Measurements from ENCODE around the gene ARRDC5.
"Not testable (repeated sequence)": the region's sequence is repeated elsewhere in the genome, so short reads cannot be mapped to it uniquely, and the experiment has no call there.

Gene ARRDC5

DNA sequence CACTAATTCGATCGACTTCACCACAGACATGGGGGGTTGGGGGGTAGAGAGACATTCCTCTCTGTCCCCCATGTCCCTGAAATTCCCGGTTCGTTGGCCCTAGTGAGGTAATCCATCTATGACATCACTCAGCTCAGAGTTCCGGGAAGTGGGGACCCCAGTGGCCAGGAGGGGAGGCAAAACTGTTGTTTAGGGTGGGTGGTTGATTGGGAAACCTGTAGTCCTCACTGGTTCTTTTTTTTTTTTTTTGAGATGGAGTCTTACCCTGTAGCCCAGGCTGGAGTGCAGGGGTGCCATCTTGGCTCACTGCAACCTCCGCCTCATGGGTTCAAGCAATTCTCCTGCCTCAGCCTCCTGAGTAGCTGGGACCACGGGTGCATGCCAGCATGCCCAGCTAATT lies at the start of gene ARRDC5:
Gene ARRDC5, minus strand, starts transcription at position 101 of the 400 bp plus-strand sequence. Its CDS starts 71 bp downstream, at position 30.
- Mint-ChIP-seq H3K27me3 (ENCODE audit: low read depth, poor library complexity) (peaks cover 25% of the 10 kb centered on the region), H3K9me3 (no peaks in the 10 kb centered on the region), H3K4me3 (no peak within 1 kb of the TSS), H3K36me3 (ENCODE audit: low read depth) (no peaks in the 10 kb centered on the region), H3K4me1 (peaks cover 13% of the 10 kb centered on the region), H3K27ac (peak within 1 kb of the TSS; percentile 69)
- TF ChIP-seq CTCF (IDR thresholded peaks at IDR 0.05): no peak
- no peak for DNase-seq

GRCh38 chr19:4951656-4952055 lies 49.0 kb upstream of the ARRDC5 start:
- Mint-ChIP-seq H3K4me3 (no peak overlapping the region), H3K9me3 (no peaks in the 10 kb centered on the region), H3K4me1 (no peaks in the 10 kb centered on the region), H3K36me3 (ENCODE audit: low read depth) (peaks cover 65% of the 10 kb centered on the region), H3K27me3 (ENCODE audit: low read depth, poor library complexity) (no peaks in the 10 kb centered on the region), H3K27ac (peak overlapping the region; percentile 83)
- no peak for TF ChIP-seq CTCF (IDR thresholded peaks at IDR 0.05)
- no peak for DNase-seq

- H3K4me1 Mint-ChIP-seq; H3K9me3 Mint-ChIP-seq; H3K27me3 Mint-ChIP-seq (ENCODE audit: low read depth, poor library complexity); H3K4me3 Mint-ChIP-seq; DNase-seq: not testable (repeated sequence)
- H3K36me3 Mint-ChIP-seq (ENCODE audit: low read depth): peaks cover 73% of the 10 kb centered on the region
- peak overlapping the region; percentile 29 for H3K27ac Mint-ChIP-seq
Measured at GRCh38 chr19:4950650-4951049, 48.0 kb upstream of the ARRDC5 start.

DNA sequence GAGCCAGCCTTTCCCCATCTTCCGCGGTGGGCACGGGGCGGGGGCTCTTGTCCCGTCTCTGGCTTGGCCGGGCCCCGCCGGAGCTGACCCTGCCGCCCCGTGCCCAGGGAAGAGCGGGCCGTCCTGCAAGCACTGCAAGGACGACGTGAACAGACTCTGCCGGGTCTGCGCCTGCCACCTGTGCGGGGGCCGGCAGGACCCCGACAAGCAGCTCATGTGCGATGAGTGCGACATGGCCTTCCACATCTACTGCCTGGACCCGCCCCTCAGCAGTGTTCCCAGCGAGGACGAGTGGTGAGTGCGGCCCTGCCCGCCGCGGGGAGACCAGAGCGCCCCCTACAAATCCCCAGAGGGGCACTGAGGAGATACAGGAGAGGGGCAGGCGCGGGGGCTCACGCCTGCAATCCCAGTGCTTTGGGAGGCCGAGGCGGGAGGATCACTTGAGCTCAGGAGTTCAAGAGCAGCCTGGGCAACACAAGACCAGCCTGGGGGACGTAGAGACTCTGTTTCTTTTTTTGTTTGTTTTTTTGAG lies 39.0 kb upstream of the ARRDC5 start:
- not testable (repeated sequence) for DNase-seq; H3K27ac Mint-ChIP-seq; H3K9me3 Mint-ChIP-seq; H3K4me3 Mint-ChIP-seq; H3K27me3 Mint-ChIP-seq (ENCODE audit: low read depth, poor library complexity); H3K4me1 Mint-ChIP-seq
- H3K36me3 Mint-ChIP-seq (ENCODE audit: low read depth): peaks cover 53% of the 10 kb centered on the region

- Mint-ChIP-seq H3K27ac (peak overlapping the region; percentile 72), H3K27me3 (ENCODE audit: low read depth, poor library complexity) (no peaks in the 10 kb centered on the region)
- TF ChIP-seq CTCF (IDR thresholded peaks at IDR 0.05): no peak
Measured at GRCh38 chr19:4939466-4939865, 36.8 kb upstream of the ARRDC5 start.

DNA sequence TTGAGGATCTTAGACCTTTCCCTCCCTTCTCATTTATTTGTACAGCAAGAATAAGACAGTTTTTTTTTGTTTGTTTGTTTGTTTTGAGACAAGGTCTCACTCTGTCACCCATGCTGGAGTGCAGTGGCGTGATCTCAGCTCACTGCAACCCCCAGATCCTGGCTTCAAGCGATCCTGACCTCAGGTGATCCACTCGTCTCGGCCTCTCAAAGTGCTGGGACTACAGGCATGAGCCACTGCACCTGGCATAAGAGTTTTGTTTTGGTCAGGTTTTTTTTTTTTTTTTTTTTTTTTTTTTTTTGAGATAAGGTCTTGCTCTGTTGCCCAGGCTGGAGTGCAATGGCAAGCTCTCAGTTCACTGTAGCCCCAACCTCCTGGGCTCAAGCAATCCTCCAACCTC lies 35.8 kb upstream of the ARRDC5 start:
- H3K9me3 Mint-ChIP-seq; H3K27me3 Mint-ChIP-seq (ENCODE audit: low read depth, poor library complexity); DNase-seq; H3K4me3 Mint-ChIP-seq; H3K4me1 Mint-ChIP-seq: not testable (repeated sequence)
- Mint-ChIP-seq H3K36me3 (ENCODE audit: low read depth) (peaks cover 66% of the 10 kb centered on the region), H3K27ac (peak overlapping the region; percentile 62)

More at GRCh38 chr19:4939466-4939865, 36.8 kb upstream of the ARRDC5 start:
- Mint-ChIP-seq H3K4me1 (peaks cover 8% of the 10 kb centered on the region), H3K36me3 (ENCODE audit: low read depth) (peaks cover 61% of the 10 kb centered on the region), H3K9me3 (no peaks in the 10 kb centered on the region), H3K4me3 (no peak overlapping the region)
- no peak for DNase-seq

DNA sequence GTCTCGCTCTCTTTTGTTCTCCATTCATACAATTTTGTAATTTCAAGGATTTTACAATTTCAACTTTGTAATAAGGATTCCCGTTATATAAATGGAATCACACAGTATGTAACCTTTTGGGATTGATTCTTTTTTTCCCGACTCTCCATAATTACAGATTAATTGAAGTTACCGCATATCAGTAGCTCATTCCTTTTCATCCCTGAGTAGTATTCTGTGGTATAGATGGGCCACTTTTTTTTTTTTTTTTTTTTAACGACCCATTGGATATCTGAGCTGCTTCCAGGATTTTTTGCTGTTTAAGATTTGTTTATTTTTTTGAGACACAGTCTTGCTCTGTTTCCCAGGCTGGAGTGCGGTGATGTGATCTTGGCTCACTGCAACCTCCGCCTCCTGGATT lies 34.4 kb upstream of the ARRDC5 start:
- no peak for DNase-seq
- H3K27ac Mint-ChIP-seq: no peak overlapping the region
- no peak overlapping the region for H3K4me3 Mint-ChIP-seq
- peaks cover 78% of the 10 kb centered on the region for H3K36me3 Mint-ChIP-seq (ENCODE audit: low read depth)
- H3K27me3 Mint-ChIP-seq (ENCODE audit: low read depth, poor library complexity): no peaks in the 10 kb centered on the region
- H3K9me3 Mint-ChIP-seq: no peaks in the 10 kb centered on the region
- peaks cover 8% of the 10 kb centered on the region for H3K4me1 Mint-ChIP-seq
- TF ChIP-seq CTCF (IDR thresholded peaks at IDR 0.05): no peak

All from nephron progenitor cell (in vitro differentiated cells).